Neuron (in vitro differentiated cells): Measurements from ENCODE around the gene DENND6B.

Source experiments
- H2AFZ ChIP-seq: one replicate; pipeline ENCODE4 v1.6.1; 2013; ENCODE audit warnings: low read depth, mild to moderate bottlenecking, inconsistent platforms, low read length, moderate library complexity
- H3K27me3 ChIP-seq: one replicate; pipeline ENCODE4 v1.6.1; 2013; ENCODE audit warnings: low read length; ENCODE audit not compliant: insufficient read depth
- H3K36me3 ChIP-seq: one replicate; pipeline ENCODE4 v1.6.1; 2013; ENCODE audit warnings: low read length; ENCODE audit not compliant: insufficient read depth
- H3K4me1 ChIP-seq: one replicate; pipeline ENCODE4 v1.6.1; 2013; ENCODE audit warnings: low read length; ENCODE audit not compliant: insufficient read depth
- H3K4me3 ChIP-seq: 2 replicates; pipeline ENCODE4 v1.5.1; 2013; ENCODE audit warnings: mild to moderate bottlenecking, low read length, moderate library complexity
- H3K9me3 ChIP-seq: one replicate; pipeline ENCODE4 v1.6.1; 2013; ENCODE audit warnings: low read length

DENND6B gene

DNA sequence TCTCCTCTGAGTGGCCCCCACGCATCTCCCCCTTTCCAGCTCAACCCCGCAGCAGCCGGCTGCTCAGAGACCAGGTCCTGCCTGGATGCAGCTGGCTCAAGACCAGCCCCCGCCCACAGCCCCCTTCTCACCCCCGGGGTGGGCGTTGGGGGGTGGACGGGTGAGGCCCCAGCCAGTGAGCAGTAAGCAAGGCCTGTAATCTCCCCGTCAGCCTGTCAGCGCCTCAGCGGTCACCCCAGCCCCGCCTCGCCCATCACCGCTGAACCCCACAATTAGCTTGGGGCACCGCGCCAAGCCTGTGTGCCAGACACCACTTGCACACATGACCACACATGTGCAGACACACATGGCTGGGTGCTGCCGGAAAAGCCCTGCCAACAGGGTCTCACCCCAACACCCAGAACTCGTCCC is 25.2 kb downstream of the DENND6B start:
- H3K27me3 ChIP-seq: no peaks in the 10 kb centered on the region
- H2AFZ ChIP-seq: no peak overlapping the region
- H3K9me3 ChIP-seq: no peaks in the 10 kb centered on the region
- H3K36me3 ChIP-seq: peaks cover 26% of the 10 kb centered on the region
- H3K4me1 ChIP-seq: peaks cover 31% of the 10 kb centered on the region
- H3K4me3 ChIP-seq: no peak overlapping the region

GRCh38 chr22:50300620-50301257 is 26.1 kb downstream of the DENND6B start:
- Histone ChIP-seq H3K9me3 (no peaks in the 10 kb centered on the region), H2AFZ (no peak overlapping the region), H3K4me1 (peaks cover 25% of the 10 kb centered on the region), H3K27me3 (no peaks in the 10 kb centered on the region), H3K4me3 (no peak overlapping the region), H3K36me3 (peaks cover 26% of the 10 kb centered on the region)

DNA sequence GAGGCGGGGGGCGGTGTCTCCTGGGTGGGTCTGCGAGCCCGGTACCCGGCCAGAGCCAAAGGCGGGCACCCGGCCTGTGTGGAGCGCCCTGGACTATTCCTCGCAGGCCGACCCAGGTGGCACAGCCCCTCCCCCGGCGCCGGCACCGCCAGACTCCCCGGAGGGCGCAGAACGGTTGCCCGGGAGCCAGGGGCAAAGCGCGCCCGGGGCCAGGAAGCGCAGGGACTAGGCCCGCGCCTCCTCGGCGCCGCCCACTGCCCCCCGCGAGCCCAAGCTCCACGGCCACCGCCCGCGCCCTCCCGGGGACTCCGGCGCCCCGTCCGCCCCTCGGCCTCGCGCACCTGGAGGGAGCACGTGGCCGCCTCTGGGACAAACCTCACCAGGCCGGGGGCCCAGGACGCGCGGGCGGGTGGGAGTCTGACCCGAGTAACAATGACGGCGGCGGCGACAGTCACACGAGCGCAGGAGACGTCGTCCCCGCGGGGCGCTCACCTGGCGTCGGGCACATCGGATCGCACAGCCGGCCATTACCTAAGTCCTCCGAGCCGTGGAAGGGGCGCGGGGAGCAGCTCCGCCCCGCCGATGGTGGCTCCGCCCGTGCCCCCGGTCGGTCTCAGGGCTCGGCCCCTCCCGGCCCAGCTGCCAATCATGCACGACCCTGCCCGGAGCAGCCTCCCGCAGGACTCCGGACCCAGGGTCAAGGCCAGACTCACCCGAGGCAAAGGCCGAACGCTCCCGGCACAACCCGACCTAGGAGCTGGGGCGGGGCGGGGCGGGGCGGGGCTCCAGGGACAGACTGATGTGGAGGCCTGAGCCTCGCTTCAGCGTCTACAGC is 26.8 kb downstream of the DENND6B start:
- Histone ChIP-seq H3K4me1 (peaks cover 17% of the 10 kb centered on the region), H3K36me3 (peaks cover 26% of the 10 kb centered on the region), H3K9me3 (no peaks in the 10 kb centered on the region), H2AFZ (no peak overlapping the region), H3K27me3 (no peaks in the 10 kb centered on the region), H3K4me3 (no peak overlapping the region)

GRCh38 chr22:50298937-50299784 is 27.7 kb downstream of the DENND6B start:
- H3K4me3 ChIP-seq: no peak overlapping the region

DNA sequence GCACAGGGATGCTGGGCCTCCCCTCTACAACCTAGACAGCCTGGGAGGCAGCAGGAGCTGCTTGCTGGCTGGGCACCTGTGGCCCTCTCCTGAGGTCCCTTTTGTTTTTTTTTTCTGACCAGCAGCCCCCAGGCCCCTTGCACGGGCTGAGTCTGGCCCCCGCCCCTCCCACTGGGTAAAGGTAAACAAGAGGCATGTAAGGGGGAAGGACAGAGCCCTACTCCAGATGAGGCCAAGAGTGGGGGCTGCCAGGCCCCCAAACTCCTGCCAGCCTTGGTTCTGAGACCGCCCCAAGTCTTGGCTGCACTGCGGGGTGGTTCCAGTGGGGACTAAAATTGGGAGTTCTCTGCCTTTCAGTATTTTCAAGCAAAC is 28.6 kb downstream of the DENND6B start:
- H3K36me3 ChIP-seq: peaks cover 17% of the 10 kb centered on the region
- H3K4me1 ChIP-seq: peaks cover 15% of the 10 kb centered on the region
- H3K9me3 ChIP-seq: no peaks in the 10 kb centered on the region

More at GRCh38 chr22:50298937-50299784, 27.7 kb downstream of the DENND6B start:
- H3K9me3 ChIP-seq: no peaks in the 10 kb centered on the region
- peaks cover 26% of the 10 kb centered on the region for H3K36me3 ChIP-seq
- H3K4me1 ChIP-seq: peaks cover 14% of the 10 kb centered on the region
- H3K27me3 ChIP-seq: no peaks in the 10 kb centered on the region
- H2AFZ ChIP-seq: no peak overlapping the region

DNA sequence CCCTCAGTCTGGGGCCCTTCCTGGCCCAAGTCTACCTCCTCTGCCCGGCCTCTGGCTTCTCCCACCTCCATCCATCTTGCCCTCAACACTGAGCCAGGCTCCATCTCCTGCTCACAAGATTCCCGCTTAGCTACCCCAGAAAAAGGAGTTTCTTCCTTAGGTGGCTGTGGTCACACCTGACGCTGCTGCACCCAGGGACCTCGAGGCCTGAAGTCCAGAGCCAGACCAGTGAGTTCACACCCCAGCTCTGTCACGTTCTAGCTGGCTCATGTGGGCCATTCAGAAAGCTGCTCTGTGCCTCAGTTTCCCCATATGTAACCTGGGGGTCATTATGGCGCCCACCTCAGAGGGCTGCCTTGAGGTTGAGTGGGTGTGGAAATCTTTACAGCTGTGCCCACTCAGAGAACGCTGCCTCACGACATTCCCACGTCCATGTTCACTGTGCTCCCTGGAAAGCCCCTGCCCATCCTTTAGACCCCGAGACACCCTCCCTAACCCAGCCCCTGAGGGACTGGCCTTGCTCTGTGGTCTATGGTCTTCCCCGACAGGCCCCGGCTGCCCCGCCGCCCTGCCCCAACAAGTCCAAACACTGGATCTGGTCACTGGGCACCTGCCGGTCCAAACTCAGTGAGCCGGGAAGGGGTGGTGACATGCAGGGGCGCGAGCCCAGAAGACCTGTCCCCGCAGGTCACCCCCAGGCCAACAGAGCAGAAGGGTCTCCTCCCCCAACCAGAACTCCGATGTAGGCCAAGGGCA is 29.1 kb downstream of the DENND6B start:
- Histone ChIP-seq H3K27me3 (no peaks in the 10 kb centered on the region), H3K36me3 (peaks cover 14% of the 10 kb centered on the region), H2AFZ (no peak overlapping the region), H3K4me3 (no peak overlapping the region), H3K4me1 (peaks cover 18% of the 10 kb centered on the region), H3K9me3 (no peaks in the 10 kb centered on the region)

More for the DNA sequence above, 28.6 kb downstream of the DENND6B start:
- Histone ChIP-seq H3K27me3 (no peaks in the 10 kb centered on the region), H2AFZ (no peak overlapping the region), H3K4me3 (no peak overlapping the region)

DNA sequence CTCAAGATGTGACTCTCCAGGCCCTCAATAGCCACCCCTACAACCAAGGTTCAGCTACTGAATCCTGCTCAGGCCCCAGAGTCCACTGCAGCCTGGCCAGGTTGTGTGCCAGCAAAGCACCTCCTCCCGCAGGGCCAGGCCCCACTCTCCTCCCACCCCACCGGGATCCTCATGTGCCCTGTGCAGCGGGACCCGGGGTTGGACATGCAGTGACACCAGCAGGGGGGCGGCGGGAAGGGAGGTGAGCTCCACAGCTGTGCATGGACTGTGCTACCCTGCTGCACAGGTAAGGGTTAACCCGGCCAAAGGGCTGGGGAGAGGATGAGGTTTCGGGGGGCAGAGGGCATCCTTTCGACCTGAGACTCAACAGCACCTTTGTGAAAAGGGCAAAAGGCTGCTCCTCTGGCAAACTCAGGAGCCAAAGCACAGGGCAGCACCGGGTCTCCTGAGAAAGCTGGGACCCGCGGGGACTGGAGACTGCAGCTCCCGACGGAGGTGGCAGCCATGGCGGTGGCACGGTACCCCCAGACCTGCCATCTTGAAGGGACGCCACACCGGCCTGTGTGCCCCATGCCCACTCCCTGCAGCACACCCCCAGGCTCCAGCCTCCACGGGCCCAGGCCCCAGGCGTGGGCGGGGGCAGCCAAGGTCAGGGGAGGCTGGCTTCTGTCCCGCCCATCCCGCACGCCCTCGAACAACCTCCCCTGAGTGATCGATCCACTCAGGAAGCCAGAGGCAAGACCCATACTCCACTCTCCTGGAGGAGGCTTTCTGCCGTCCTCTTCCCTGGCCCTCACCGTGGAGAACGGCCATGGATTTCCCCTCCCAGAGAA is 29.9 kb downstream of the DENND6B start:
- Histone ChIP-seq H3K4me3 (no peak overlapping the region), H3K4me1 (peaks cover 21% of the 10 kb centered on the region), H2AFZ (no peak overlapping the region), H3K36me3 (peaks cover 12% of the 10 kb centered on the region), H3K27me3 (no peaks in the 10 kb centered on the region), H3K9me3 (no peaks in the 10 kb centered on the region)

GRCh38 chr22:50294319-50294656 is 32.5 kb downstream of the DENND6B start:
- Histone ChIP-seq H3K4me1 (peaks cover 21% of the 10 kb centered on the region), H3K36me3 (peaks cover 24% of the 10 kb centered on the region), H3K9me3 (no peaks in the 10 kb centered on the region), H3K4me3 (no peak overlapping the region), H3K27me3 (no peaks in the 10 kb centered on the region), H2AFZ (no peak overlapping the region)

- H2AFZ ChIP-seq: no peak overlapping the region
- H3K36me3 ChIP-seq: peaks cover 30% of the 10 kb centered on the region
- no peaks in the 10 kb centered on the region for H3K9me3 ChIP-seq
- H3K4me3 ChIP-seq: no peak overlapping the region
- no peaks in the 10 kb centered on the region for H3K27me3 ChIP-seq
- H3K4me1 ChIP-seq: peaks cover 21% of the 10 kb centered on the region
Observed at GRCh38 chr22:50293441-50294318, 33.1 kb downstream of the DENND6B start.

- Histone ChIP-seq H3K36me3 (peaks cover 38% of the 10 kb centered on the region), H3K4me3 (no peak overlapping the region), H3K27me3 (no peaks in the 10 kb centered on the region), H2AFZ (no peak overlapping the region), H3K4me1 (peaks cover 21% of the 10 kb centered on the region), H3K9me3 (no peaks in the 10 kb centered on the region)
Observed at GRCh38 chr22:50292643-50293440, 34.0 kb downstream of the DENND6B start.
